GM18951 (cell line): ENCODE measurements around the gene TRHDE.
"Not testable (repeated sequence)": the region's sequence is repeated elsewhere in the genome, so short reads cannot be mapped to it uniquely, and the experiment has no call there.

Source experiments
- POLR2A ChIP-seq: IDR thresholded peaks from 4 replicates; pipeline ENCODE4 v1.6.1; 2011; ENCODE audit warnings: mild to moderate bottlenecking; ENCODE audit not compliant: insufficient read length, insufficient read depth; ENCODE audit errors: extremely low read depth
- in situ Hi-C: fragments of 300-500 bp; cut with MboI; formaldehyde crosslinking; loops from one replicate; pipeline ENCODE4 v1.12.0; 2022; ENCODE audit warnings: low sequenced_read_pairs, mixed read lengths, inconsistent platforms; ENCODE audit not compliant: unreplicated experiment

Gene TRHDE

GRCh38 chr12:72699362-72699761 is 427.2 kb downstream of the TRHDE start:
- in situ Hi-C loops: no loop called here
- TF ChIP-seq POLR2A: no peak

- in situ Hi-C loops: not testable (repeated sequence)
Measured at GRCh38 chr12:72712025-72712424, 439.9 kb downstream of the TRHDE start.

- in situ Hi-C loops: no loop called here
- TF ChIP-seq POLR2A: no peak
Measured at GRCh38 chr12:72716221-72716620, 444.1 kb downstream of the TRHDE start.

- no peak for TF ChIP-seq POLR2A
- in situ Hi-C loops: no loop called here
Measured at GRCh38 chr12:72717036-72717435, 444.9 kb downstream of the TRHDE start.
